ENCODE data around the gene LRP4. TPM values are rescaled to one million over a fixed set of nuclear protein-coding genes. Genes with fewer than 3 reads are reported as not detected.
A peak's percentile ranks its signal among the peaks of the same experiment; 100 is the strongest.

Gene LRP4
- total RNA-seq, 1 experiment from 2014 or later = 0.87 TPM

GRCh38 chr11:46892109-46892508 is 26.2 kb downstream of the LRP4 start:
- no peak for TF ChIP-seq CTCF (conservative IDR thresholded peaks at IDR 0.05; ENCODE audit: low read depth, low read length)
- Histone ChIP-seq H3K36me3 (ENCODE audit: low read depth, low read length) (no peaks in the 10 kb centered on the region), H3K27ac (ENCODE audit: low read length) (no peak overlapping the region), H3K9ac (ENCODE audit: low read length) (no peak overlapping the region), H2AFZ (ENCODE audit: low read length) (no peak overlapping the region), H3K27me3 (ENCODE audit: low read length) (no peaks in the 10 kb centered on the region), H3K4me3 (ENCODE audit: low read length) (no peak overlapping the region), H3K9me2 (replicated peaks; ENCODE audit: low read length) (no peaks in the 10 kb centered on the region), H3F3A (ENCODE audit: low read length, unreplicated experiment) (no peaks in the 10 kb centered on the region), H3K4me1 (ENCODE audit: insufficient read depth, low read length) (no peaks in the 10 kb centered on the region), H3K9me3 (ENCODE audit: low read length) (no peaks in the 10 kb centered on the region), H4K20me1 (ENCODE audit: low read length) (no peaks in the 10 kb centered on the region), H3K79me2 (ENCODE audit: low read length) (no peaks in the 10 kb centered on the region), H3K4me2 (ENCODE audit: low read length) (no peak overlapping the region)
- DNase-seq (no peak), ATAC-seq (no peak)
- no TSS peak for BruUV-seq (replicated peaks)
- intact Hi-C loops (cut with micrococcal nuclease) = no loop called here
- CTCF ChIA-PET = no interaction called here
- POLR2A ChIA-PET (ENCODE audit: unreplicated experiment) = no interaction called here

- Histone ChIP-seq H3K4me1 (ENCODE audit: insufficient read depth, low read length) (no peaks in the 10 kb centered on the region), H4K20me1 (ENCODE audit: low read length) (no peaks in the 10 kb centered on the region), H3K27ac (ENCODE audit: low read length) (no peak overlapping the region), H3K79me2 (ENCODE audit: low read length) (no peaks in the 10 kb centered on the region), H3K9ac (ENCODE audit: low read length) (no peak overlapping the region), H3K27me3 (ENCODE audit: low read length) (no peaks in the 10 kb centered on the region), H3K36me3 (ENCODE audit: low read depth, low read length) (no peaks in the 10 kb centered on the region), H3K4me2 (ENCODE audit: low read length) (no peak overlapping the region), H3K9me3 (ENCODE audit: low read length) (no peaks in the 10 kb centered on the region), H3K4me3 (ENCODE audit: low read length) (no peak overlapping the region), H3F3A (ENCODE audit: low read length, unreplicated experiment) (no peaks in the 10 kb centered on the region), H2AFZ (ENCODE audit: low read length) (no peak overlapping the region), H3K9me2 (replicated peaks; ENCODE audit: low read length) (no peaks in the 10 kb centered on the region)
- BruUV-seq (replicated peaks) = no TSS peak
- DNase-seq (peak; percentile 14), ATAC-seq (peak; percentile 54)
- CTCF ChIA-PET = interaction anchor here (0.6 kb wide), 2 partner anchors 25 to 262 kb away, joined by 3 read pairs; no protein-coding TSS in a partner anchor
- intact Hi-C loops (cut with micrococcal nuclease) = no loop called here
- no peak for TF ChIP-seq EZH2 (IDR thresholded peaks at IDR 0.05; ENCODE audit: low read length, unreplicated experiment)
- no peak for TF ChIP-seq CTCF (conservative IDR thresholded peaks at IDR 0.05; ENCODE audit: low read depth, low read length)
- TF ChIP-seq EZH2phosphoT487 (IDR thresholded peaks at IDR 0.05; ENCODE audit: borderline replicate concordance, low read length) = no peak
- POLR2A ChIA-PET (ENCODE audit: unreplicated experiment) = no interaction called here
Measured at GRCh38 chr11:46890665-46891064, 27.7 kb downstream of the LRP4 start.

- no peaks in the 10 kb centered on the region for H3K9me3 ChIP-seq (ENCODE audit: low read length)
Measured at GRCh38 chr11:46889689-46890475, 28.5 kb downstream of the LRP4 start.

More at GRCh38 chr11:46889689-46890475, 28.5 kb downstream of the LRP4 start:
- intact Hi-C loops (cut with micrococcal nuclease) = loop anchor here (1.0 kb wide), 3 partner anchors 263 to 465 kb away; no protein-coding TSS in a partner anchor
- H3K9me2 ChIP-seq (replicated peaks; ENCODE audit: low read length) = no peaks in the 10 kb centered on the region
- H4K20me1 ChIP-seq (ENCODE audit: low read length) = no peaks in the 10 kb centered on the region
- H3K79me2 ChIP-seq (ENCODE audit: low read length) = no peaks in the 10 kb centered on the region
- H3K36me3 ChIP-seq (ENCODE audit: low read depth, low read length) = no peaks in the 10 kb centered on the region
- ChIA-PET CTCF (interaction anchor here (0.6 kb wide), 1 partner anchor 263 kb away, joined by 3 read pairs; no protein-coding TSS in a partner anchor), POLR2A (ENCODE audit: unreplicated experiment) (no interaction called here)
- no peaks in the 10 kb centered on the region for H3K4me1 ChIP-seq (ENCODE audit: insufficient read depth, low read length)
- no peak overlapping the region for H3K4me3 ChIP-seq (ENCODE audit: low read length)
- H3K4me2 ChIP-seq (ENCODE audit: low read length) = no peak overlapping the region
- no peak for TF ChIP-seq EZH2phosphoT487 (IDR thresholded peaks at IDR 0.05; ENCODE audit: borderline replicate concordance, low read length)
- TF ChIP-seq CTCF (conservative IDR thresholded peaks at IDR 0.05; ENCODE audit: low read depth, low read length) = peak; percentile 81
- no peak for TF ChIP-seq EZH2 (IDR thresholded peaks at IDR 0.05; ENCODE audit: low read length, unreplicated experiment)
- H2AFZ ChIP-seq (ENCODE audit: low read length) = no peak overlapping the region
- no peaks in the 10 kb centered on the region for H3F3A ChIP-seq (ENCODE audit: low read length, unreplicated experiment)
- no peak overlapping the region for H3K27ac ChIP-seq (ENCODE audit: low read length)
- DNase-seq (peak; percentile 83), ATAC-seq (peak; percentile 83)
- no peak overlapping the region for H3K9ac ChIP-seq (ENCODE audit: low read length)
- no peaks in the 10 kb centered on the region for H3K27me3 ChIP-seq (ENCODE audit: low read length)
- no TSS peak for BruUV-seq (replicated peaks)

Data from PC-3 (cell line).